ENCODE results near the gene FASTKD3. TPM values are rescaled to one million over a fixed set of nuclear protein-coding genes. Genes with fewer than 3 reads are reported as not detected.

FASTKD3 gene
- total and polyA plus RNA-seq, 2 of the 4 experiments (the other 2 are of a cell fraction), result 8.4 to 12.7 TPM

DNA sequence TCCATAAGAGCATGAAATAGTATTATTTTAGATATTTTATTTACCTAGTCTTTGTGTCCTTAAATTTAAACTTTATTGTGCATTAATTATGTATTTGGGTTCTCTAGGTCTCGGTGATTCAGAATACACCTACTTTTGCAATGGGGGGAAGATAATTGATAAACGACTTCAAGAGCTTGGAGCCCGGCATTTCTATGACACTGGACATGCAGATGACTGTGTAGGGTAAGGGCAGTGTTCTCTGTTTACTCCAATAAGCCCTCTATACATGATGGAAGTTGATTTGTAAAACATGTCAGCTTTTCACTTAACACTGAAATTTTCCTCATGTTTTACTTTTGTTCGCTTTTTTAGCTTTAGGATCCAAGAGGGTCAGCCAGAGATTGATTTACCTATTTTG lies 6.3 kb upstream of the FASTKD3 start:
- Histone ChIP-seq H3K9me1 (ENCODE audit: insufficient read depth, low read length) (0 out of 2 replicates have a peak, but pooled peaks cover 4% of the 10 kb centered on the region), H4K20me1 (ENCODE audit: insufficient read depth, low read length) (peaks cover 6% of the 10 kb centered on the region; the same call in 1 of the 2 replicates), H2AK9ac (replicated peaks; ENCODE audit: low read depth, low read length, poor library complexity) (no peak overlapping the region), H2BK5ac (ENCODE audit: low read depth, low read length, poor library complexity, severe bottlenecking) (no peak overlapping the region), H3K9me3 (ENCODE audit: control insufficient read depth, insufficient read depth, low read length) (no peaks in the 10 kb centered on the region), H2BK20ac (ENCODE audit: low read depth, low read length) (no peak overlapping the region), H2BK120ac (ENCODE audit: low read depth, low read length) (no peak overlapping the region), H4K5ac (ENCODE audit: low read depth, low read length) (no peak overlapping the region), H3K4me1 (ENCODE audit: control insufficient read depth, insufficient read depth, low read length) (peaks cover 8% of the 10 kb centered on the region; the same call in 1 of the 2 replicates), H3K18ac (ENCODE audit: low read depth, low read length) (no peak overlapping the region), H3K9ac (ENCODE audit: low read depth, low read length) (no peak overlapping the region), H3K27ac (ENCODE audit: insufficient read depth, low read length) (no peak overlapping the region), H4K8ac (ENCODE audit: low read depth in 2 of 2, low read length in 2 of 2) (no peak overlapping the region), H3K4ac (ENCODE audit: low read depth, low read length) (no peak overlapping the region), H2BK15ac (ENCODE audit: low read depth, low read length) (no peak overlapping the region), H2AK5ac (ENCODE audit: low read depth, low read length) (no peak overlapping the region), H3K4me3 (ENCODE audit: insufficient read depth, low read depth, low read length) (no peak overlapping the region), H3K14ac (replicated peaks; ENCODE audit: low read depth, low read length) (no peak overlapping the region), H2AFZ (replicated peaks; ENCODE audit: low read length, poor library complexity) (no peak overlapping the region), H3K79me1 (ENCODE audit: low read depth in 1 of 2, low read length in 2 of 2) (peaks cover 15 to 54% of the 10 kb centered on the region in 2 experiments), H3K27me3 (ENCODE audit: control insufficient read depth, insufficient read depth, low read length) (no peaks in the 10 kb centered on the region), H3K36me3 (ENCODE audit: control insufficient read depth, insufficient read depth, low read length) (peaks cover 13% of the 10 kb centered on the region), H3K4me2 (ENCODE audit: low read depth, low read length) (no peak overlapping the region), H3K23ac (ENCODE audit: low read depth, low read length) (no peak overlapping the region), H3K56ac (ENCODE audit: extremely low read depth, insufficient read depth, low read length) (no peak overlapping the region), H4K91ac (ENCODE audit: insufficient read depth, low read depth, low read length) (no peak overlapping the region)
- intact Hi-C loops (cut with micrococcal nuclease), result loop anchor here (10.0 kb wide), 1 partner anchor 960 kb away; no protein-coding TSS in a partner anchor
- DNase-seq, result no peak
- no CpG with 5 or more reads among the region's 4 CpGs for WGBS, 2 experiments (ENCODE audit: extremely low coverage in 2 of 2, insufficient read length in 1 of 2)
- POLR2A ChIA-PET (ENCODE audit: unreplicated experiment), result no interaction called here
- TF ChIP-seq NFE2L2 (IDR thresholded peaks at IDR 0.05; ENCODE audit: low read depth, low read length), result no peak
- TF ChIP-seq MXI1 (IDR thresholded peaks at IDR 0.05; ENCODE audit: borderline replicate concordance, low read depth, low read length), result no peak
- TF ChIP-seq MAZ (IDR thresholded peaks at IDR 0.05; ENCODE audit: borderline replicate concordance, low read depth, low read length), result no peak
- TF ChIP-seq, protein P1, sequence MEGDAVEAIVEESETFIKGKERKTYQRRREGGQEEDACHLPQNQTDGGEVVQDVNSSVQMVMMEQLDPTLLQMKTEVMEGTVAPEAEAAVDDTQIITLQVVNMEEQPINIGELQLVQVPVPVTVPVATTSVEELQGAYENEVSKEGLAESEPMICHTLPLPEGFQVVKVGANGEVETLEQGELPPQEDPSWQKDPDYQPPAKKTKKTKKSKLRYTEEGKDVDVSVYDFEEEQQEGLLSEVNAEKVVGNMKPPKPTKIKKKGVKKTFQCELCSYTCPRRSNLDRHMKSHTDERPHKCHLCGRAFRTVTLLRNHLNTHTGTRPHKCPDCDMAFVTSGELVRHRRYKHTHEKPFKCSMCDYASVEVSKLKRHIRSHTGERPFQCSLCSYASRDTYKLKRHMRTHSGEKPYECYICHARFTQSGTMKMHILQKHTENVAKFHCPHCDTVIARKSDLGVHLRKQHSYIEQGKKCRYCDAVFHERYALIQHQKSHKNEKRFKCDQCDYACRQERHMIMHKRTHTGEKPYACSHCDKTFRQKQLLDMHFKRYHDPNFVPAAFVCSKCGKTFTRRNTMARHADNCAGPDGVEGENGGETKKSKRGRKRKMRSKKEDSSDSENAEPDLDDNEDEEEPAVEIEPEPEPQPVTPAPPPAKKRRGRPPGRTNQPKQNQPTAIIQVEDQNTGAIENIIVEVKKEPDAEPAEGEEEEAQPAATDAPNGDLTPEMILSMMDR (conservative IDR thresholded peaks at IDR 0.05; ENCODE audit: low read depth, low read length), result no peak
- no peak for TF ChIP-seq FOS (IDR thresholded peaks at IDR 0.05; ENCODE audit: low read depth, low read length)
- TF ChIP-seq RFX5 (IDR thresholded peaks at IDR 0.05; ENCODE audit: low read depth, low read length), result no peak
- TF ChIP-seq, protein P2, sequence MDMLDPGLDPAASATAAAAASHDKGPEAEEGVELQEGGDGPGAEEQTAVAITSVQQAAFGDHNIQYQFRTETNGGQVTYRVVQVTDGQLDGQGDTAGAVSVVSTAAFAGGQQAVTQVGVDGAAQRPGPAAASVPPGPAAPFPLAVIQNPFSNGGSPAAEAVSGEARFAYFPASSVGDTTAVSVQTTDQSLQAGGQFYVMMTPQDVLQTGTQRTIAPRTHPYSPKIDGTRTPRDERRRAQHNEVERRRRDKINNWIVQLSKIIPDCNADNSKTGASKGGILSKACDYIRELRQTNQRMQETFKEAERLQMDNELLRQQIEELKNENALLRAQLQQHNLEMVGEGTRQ (IDR thresholded peaks at IDR 0.05; ENCODE audit: low read depth, low read length), result no peak
- TF ChIP-seq MAFK (IDR thresholded peaks at IDR 0.05; ENCODE audit: low read depth, low read length), result no peak
- no peak for TF ChIP-seq BHLHE40 (IDR thresholded peaks at IDR 0.05; ENCODE audit: low read depth, low read length)
- TF ChIP-seq, protein P3, sequence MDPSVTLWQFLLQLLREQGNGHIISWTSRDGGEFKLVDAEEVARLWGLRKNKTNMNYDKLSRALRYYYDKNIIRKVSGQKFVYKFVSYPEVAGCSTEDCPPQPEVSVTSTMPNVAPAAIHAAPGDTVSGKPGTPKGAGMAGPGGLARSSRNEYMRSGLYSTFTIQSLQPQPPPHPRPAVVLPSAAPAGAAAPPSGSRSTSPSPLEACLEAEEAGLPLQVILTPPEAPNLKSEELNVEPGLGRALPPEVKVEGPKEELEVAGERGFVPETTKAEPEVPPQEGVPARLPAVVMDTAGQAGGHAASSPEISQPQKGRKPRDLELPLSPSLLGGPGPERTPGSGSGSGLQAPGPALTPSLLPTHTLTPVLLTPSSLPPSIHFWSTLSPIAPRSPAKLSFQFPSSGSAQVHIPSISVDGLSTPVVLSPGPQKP (IDR thresholded peaks at IDR 0.05; ENCODE audit: borderline replicate concordance, low read depth, low read length), result no peak
- TF ChIP-seq CHD1 (IDR thresholded peaks at IDR 0.05; ENCODE audit: low read depth, low read length), result no peak
- no peak for TF ChIP-seq RAD21 (IDR thresholded peaks at IDR 0.05; ENCODE audit: low read length)
- TF ChIP-seq SMC3 (IDR thresholded peaks at IDR 0.05; ENCODE audit: low read depth, low read length), result no peak
- no peak for TF ChIP-seq POLR2A (IDR thresholded peaks at IDR 0.05; ENCODE audit: low read depth, low read length)
- TF ChIP-seq RCOR1 (IDR thresholded peaks at IDR 0.05; ENCODE audit: insufficient replicate concordance, low read length), result no peak
- TF ChIP-seq CEBPB (IDR thresholded peaks at IDR 0.05; ENCODE audit: low read depth, low read length), result no peak
- CTCF ChIA-PET, result no interaction called here
- in situ Hi-C loops (cut with MboI; ENCODE audit: low sequenced_read_pairs), result loop anchor here (25.0 kb wide), 2 partner anchors 1187 to 1662 kb away; partner anchors contain the start of gene SEMA5A
- dilution Hi-C loops (cut with HindIII; ENCODE audit: low sequenced_read_pairs, unreplicated experiment), result no loop called here
- BruUV-seq (replicated peaks), result no TSS peak
- no peak for ATAC-seq (ENCODE audit: low read depth)

Data from IMR-90 (cell line).